Endothelial cell (in vitro differentiated cells): Measurements from ENCODE around the gene TNIK. TPM values are rescaled to one million over a fixed set of nuclear protein-coding genes. Genes with fewer than 3 reads are reported as not detected.
"Not testable (repeated sequence)": the region's sequence is repeated elsewhere in the genome, so short reads cannot be mapped to it uniquely, and the experiment has no call there.

Experiments
- DNase-seq: peaks from one replicate; pipeline ENCODE4 v3.0.0; 2021; ENCODE audit warnings: low spot score
- H3K27ac Mint-ChIP-seq: one replicate; pipeline ENCODE4 v1.8.0; 2021; ENCODE audit warnings: mixed read lengths, inconsistent platforms; ENCODE audit not compliant: unreplicated experiment
- H3K27me3 Mint-ChIP-seq: one replicate; pipeline ENCODE4 v1.8.0; 2021; ENCODE audit warnings: mild to moderate bottlenecking, moderate library complexity, mixed read lengths, inconsistent platforms; ENCODE audit not compliant: unreplicated experiment
- H3K36me3 Mint-ChIP-seq: one replicate; pipeline ENCODE4 v1.8.0; 2021; ENCODE audit warnings: mild to moderate bottlenecking, low read depth, mixed read lengths, inconsistent platforms; ENCODE audit not compliant: unreplicated experiment
- H3K4me1 Mint-ChIP-seq: one replicate; pipeline ENCODE4 v1.8.0; 2021; ENCODE audit warnings: mild to moderate bottlenecking, mixed read lengths, inconsistent platforms; ENCODE audit not compliant: unreplicated experiment
- H3K4me3 Mint-ChIP-seq: one replicate; pipeline ENCODE4 v1.8.0; 2021; ENCODE audit warnings: mild to moderate bottlenecking, mixed read lengths, inconsistent platforms; ENCODE audit not compliant: unreplicated experiment
- H3K9me3 Mint-ChIP-seq: one replicate; pipeline ENCODE4 v1.8.0; 2021; ENCODE audit warnings: mixed read lengths, inconsistent platforms; ENCODE audit not compliant: unreplicated experiment
- total RNA-seq: library from RNA; stranded (reverse); fragmentation: NEBNext Ultra II Directional; extraction: Animal tissue kit (Norgen Biotek cat#: 25700); gene quantifications from one replicate; pipeline ENCODE4 v1.2.1, GENCODE V29; 2021; ENCODE audit not compliant: unreplicated experiment
- TF ChIP-seq, protein P1 (sequence below): fragments of 200-600 bp; sonication (generic); IDR thresholded peaks from one replicate; pipeline ENCODE4 v1.5.0; 2021; ENCODE audit warnings: antibody characterized with exemption; ENCODE audit not compliant: unreplicated experiment

The TNIK gene
- total RNA-seq, 1 donor from 2014 or later, result 67.0 TPM

GRCh38 chr3:171374260-171374659 is 85.9 kb downstream of the TNIK start:
- H3K9me3 Mint-ChIP-seq, result no peaks in the 10 kb centered on the region
- no peak overlapping the region for H3K27ac Mint-ChIP-seq
- H3K27me3 Mint-ChIP-seq, result no peaks in the 10 kb centered on the region
- no peak overlapping the region for H3K4me3 Mint-ChIP-seq
- H3K36me3 Mint-ChIP-seq, result no peaks in the 10 kb centered on the region
- peaks cover 13% of the 10 kb centered on the region for H3K4me1 Mint-ChIP-seq
- DNase-seq, result no peak
- TF ChIP-seq, protein P1, sequence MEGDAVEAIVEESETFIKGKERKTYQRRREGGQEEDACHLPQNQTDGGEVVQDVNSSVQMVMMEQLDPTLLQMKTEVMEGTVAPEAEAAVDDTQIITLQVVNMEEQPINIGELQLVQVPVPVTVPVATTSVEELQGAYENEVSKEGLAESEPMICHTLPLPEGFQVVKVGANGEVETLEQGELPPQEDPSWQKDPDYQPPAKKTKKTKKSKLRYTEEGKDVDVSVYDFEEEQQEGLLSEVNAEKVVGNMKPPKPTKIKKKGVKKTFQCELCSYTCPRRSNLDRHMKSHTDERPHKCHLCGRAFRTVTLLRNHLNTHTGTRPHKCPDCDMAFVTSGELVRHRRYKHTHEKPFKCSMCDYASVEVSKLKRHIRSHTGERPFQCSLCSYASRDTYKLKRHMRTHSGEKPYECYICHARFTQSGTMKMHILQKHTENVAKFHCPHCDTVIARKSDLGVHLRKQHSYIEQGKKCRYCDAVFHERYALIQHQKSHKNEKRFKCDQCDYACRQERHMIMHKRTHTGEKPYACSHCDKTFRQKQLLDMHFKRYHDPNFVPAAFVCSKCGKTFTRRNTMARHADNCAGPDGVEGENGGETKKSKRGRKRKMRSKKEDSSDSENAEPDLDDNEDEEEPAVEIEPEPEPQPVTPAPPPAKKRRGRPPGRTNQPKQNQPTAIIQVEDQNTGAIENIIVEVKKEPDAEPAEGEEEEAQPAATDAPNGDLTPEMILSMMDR, result no peak

GRCh38 chr3:171373711-171374110 is 86.5 kb downstream of the TNIK start:
- Mint-ChIP-seq H3K27ac (no peak overlapping the region), H3K9me3 (no peaks in the 10 kb centered on the region), H3K36me3 (no peaks in the 10 kb centered on the region), H3K4me3 (no peak overlapping the region), H3K4me1 (peaks cover 19% of the 10 kb centered on the region), H3K27me3 (no peaks in the 10 kb centered on the region)
- no peak for DNase-seq
- TF ChIP-seq, protein P1, result no peak

- Mint-ChIP-seq H3K9me3 (no peaks in the 10 kb centered on the region), H3K36me3 (no peaks in the 10 kb centered on the region)
Observed at GRCh38 chr3:171372694-171373093, 87.5 kb downstream of the TNIK start.

GRCh38 chr3:171371354-171371753 is 88.9 kb downstream of the TNIK start:
- no peak for DNase-seq
- no peak overlapping the region for H3K27ac Mint-ChIP-seq
- H3K4me1 Mint-ChIP-seq, result peaks cover 19% of the 10 kb centered on the region

More at GRCh38 chr3:171372694-171373093, 87.5 kb downstream of the TNIK start:
- TF ChIP-seq, protein P1, result no peak
- Mint-ChIP-seq H3K4me1 (peaks cover 19% of the 10 kb centered on the region), H3K4me3 (no peak overlapping the region), H3K27me3 (no peaks in the 10 kb centered on the region), H3K27ac (no peak overlapping the region)
- DNase-seq, result no peak

DNA sequence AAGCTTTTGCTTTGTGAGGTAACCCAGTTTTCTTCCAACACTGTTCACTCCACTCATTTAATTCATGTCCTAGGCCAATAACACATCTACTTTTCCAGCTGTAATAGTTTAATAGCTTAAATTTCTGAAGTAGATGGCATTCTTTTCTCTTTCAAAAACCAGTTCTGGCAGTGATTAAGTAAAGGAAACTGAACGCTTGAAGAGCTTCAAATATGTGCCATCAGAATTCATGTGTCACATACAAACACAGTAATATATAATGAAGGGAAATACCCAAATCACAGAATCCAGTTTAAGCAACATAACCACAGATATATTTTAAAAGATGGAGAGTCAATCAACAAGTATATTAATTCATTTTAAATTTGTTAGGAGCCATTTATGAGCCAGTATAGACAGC is 91.0 kb downstream of the TNIK start:
- TF ChIP-seq, protein P1, result no peak
- H3K27ac Mint-ChIP-seq, result no peak overlapping the region
- peaks cover 28% of the 10 kb centered on the region for H3K4me1 Mint-ChIP-seq
- no peaks in the 10 kb centered on the region for H3K27me3 Mint-ChIP-seq
- no peaks in the 10 kb centered on the region for H3K9me3 Mint-ChIP-seq
- DNase-seq, result no peak
- H3K36me3 Mint-ChIP-seq, result no peaks in the 10 kb centered on the region
- no peak overlapping the region for H3K4me3 Mint-ChIP-seq

More at GRCh38 chr3:171371354-171371753, 88.9 kb downstream of the TNIK start:
- H3K27me3 Mint-ChIP-seq, result no peaks in the 10 kb centered on the region
- H3K9me3 Mint-ChIP-seq, result no peaks in the 10 kb centered on the region
- no peak overlapping the region for H3K4me3 Mint-ChIP-seq
- H3K36me3 Mint-ChIP-seq, result no peaks in the 10 kb centered on the region
- TF ChIP-seq, protein P1, result no peak

DNA sequence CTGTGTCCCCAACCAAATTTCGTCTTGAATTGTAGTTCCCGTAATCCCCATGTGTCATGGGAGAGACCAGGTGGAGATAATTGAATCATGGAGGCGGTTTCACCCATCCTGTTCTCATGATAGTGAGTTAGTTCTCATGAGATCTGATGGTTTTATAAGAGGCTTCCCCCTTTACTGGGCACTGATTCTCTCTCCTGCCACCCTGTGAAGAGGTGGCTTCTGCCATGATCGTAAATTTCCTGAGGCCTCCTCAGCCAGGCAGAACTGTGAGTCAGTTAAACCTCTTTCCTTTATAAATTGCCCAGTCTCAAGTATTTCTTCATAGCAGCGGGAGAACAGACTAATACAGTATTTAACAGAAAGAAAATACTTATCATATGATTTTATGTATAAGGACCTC is 93.5 kb downstream of the TNIK start:
- H3K36me3 Mint-ChIP-seq, H3K27me3 Mint-ChIP-seq, DNase-seq, H3K9me3 Mint-ChIP-seq, H3K27ac Mint-ChIP-seq, H3K4me3 Mint-ChIP-seq: not testable (repeated sequence)
- peaks cover 25% of the 10 kb centered on the region for H3K4me1 Mint-ChIP-seq
